ENCODE measurements around the gene TBC1D10A. TPM values are rescaled to one million over a fixed set of nuclear protein-coding genes. Genes with fewer than 3 reads are reported as not detected.

Gene TBC1D10A, protein sequence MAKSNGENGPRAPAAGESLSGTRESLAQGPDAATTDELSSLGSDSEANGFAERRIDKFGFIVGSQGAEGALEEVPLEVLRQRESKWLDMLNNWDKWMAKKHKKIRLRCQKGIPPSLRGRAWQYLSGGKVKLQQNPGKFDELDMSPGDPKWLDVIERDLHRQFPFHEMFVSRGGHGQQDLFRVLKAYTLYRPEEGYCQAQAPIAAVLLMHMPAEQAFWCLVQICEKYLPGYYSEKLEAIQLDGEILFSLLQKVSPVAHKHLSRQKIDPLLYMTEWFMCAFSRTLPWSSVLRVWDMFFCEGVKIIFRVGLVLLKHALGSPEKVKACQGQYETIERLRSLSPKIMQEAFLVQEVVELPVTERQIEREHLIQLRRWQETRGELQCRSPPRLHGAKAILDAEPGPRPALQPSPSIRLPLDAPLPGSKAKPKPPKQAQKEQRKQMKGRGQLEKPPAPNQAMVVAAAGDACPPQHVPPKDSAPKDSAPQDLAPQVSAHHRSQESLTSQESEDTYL
- 10 to 100 TPM; 32.0 to 41.2 TPM for total RNA-seq
- long read RNA-seq, transcript TBC1D10A-201 (9 exons, 2,077 nt) = major isoform, 44 of 55 reads
- long read RNA-seq, partial matches to known transcripts = 6 of 55 reads
- long read RNA-seq, other reads (novel, unspliced or antisense) = 3 of 55 reads

GRCh38 chr22:30326706-30327362 lies at the start of gene TBC1D10A:
TBC1D10A (minus strand) TSS chr22:30326941; CDS start chr22:30326881, 60 bp downstream.
- ATAC-seq (peak; percentile 81), DNase-seq (peak; percentile 94 to 95)
- intact Hi-C loops (cut with DNase I, micrococcal nuclease) = loop anchor here in 1 of 2 donors (2.0 kb wide), 1 partner anchor 38 kb away; the partner anchor contains the start of gene CASTOR1

DNA sequence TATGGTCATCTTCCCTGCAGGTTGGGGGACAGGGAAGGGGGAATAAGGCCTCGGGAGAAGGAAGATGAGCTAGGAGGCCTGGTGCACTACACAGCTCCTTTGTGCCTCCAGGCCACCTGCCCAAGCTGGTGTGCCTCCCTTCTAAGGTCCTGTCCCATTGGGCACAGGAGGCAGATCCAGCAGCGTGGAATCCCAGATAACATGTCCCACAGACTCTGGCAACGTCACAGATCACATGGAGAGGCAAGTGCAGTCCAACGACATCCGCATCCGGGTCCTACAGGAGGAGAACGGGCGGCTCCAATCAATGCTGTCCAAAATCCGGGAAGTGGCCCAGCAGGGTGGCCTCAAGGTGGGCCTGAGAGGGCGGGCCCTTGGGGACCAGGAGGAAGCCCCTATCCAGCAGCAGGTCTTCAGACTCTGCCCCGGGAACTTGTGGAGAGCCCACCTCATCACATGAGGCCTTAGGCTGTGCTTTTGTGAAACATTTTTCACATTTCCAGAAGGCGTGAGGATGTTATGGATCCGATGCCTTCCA lies 48.6 kb upstream of the TBC1D10A start:
- ATAC-seq = no peak
- intact Hi-C loops (cut with DNase I, micrococcal nuclease) = no loop called here

DNA sequence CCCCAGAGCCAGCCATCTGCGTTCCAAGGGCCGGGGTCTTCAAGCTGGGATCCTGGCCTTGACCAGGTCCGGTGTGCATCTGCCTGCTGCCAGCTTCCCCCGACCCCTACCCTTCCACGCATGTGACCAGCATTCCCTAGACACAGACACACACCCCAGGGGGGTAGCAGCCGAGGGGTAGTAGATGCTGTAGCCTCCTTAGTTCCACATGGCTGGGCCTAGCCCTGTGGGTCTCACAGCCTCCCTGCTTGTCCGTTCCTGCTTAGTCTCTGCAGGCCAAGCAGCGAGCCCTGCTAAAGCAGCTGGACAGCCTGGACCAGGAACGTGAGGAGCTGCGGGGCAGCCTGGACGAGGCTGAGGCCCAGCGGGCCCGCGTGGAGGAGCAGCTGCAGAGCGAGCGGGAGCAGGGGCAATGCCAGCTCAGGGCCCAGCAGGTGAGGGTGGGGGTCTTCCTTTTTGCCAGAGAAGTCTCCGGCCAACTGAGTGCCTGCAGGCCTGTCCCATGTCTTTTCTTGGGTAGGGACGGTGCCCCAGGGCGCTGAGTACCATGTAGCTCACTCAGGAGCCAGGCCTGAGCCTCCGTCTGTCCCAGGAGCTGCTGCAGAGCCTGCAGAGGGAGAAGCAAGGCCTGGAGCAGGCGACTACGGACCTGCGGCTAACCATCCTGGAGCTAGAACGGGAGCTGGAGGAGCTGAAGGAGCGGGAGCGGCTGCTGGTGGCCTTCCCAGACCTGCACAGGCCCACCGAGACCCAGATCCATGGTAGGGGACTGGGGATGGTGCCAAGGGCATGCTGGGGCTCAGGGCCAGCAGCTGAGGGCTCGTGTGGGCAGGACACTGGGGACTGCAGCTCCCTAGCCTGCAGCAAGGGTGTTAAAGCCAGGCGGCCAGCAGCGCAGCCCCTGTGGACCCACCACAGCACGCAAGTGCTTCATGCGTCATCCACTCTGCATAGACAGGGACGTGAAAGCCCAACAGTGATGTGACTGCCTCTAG lies 46.9 kb upstream of the TBC1D10A start:
- intact Hi-C loops (cut with DNase I, micrococcal nuclease) = no loop called here
- DNase-seq (no peak), ATAC-seq (no peak)

More for the DNA sequence above, 48.6 kb upstream of the TBC1D10A start:
- DNase-seq = no peak

DNA sequence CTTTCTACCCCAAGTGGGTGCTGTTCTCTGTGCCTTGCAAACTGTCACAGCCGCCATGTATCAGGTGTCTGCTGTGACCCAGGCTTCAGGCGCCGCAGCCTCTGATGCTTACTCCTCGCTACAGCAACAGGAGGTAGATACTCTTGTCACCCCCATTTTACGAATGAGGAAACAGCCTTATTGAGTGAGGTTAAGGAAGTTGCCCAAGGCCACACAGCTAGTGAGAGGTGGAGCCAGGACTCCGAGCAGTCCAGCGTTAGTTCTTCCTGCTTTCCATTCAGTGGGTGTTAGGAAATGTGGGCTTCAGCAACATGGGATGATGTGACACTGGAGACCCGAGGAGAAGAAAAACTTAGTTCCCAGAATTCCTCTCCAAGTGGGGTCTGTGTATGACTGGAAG lies 46.2 kb upstream of the TBC1D10A start:
- intact Hi-C loops (cut with DNase I, micrococcal nuclease) = no loop called here

DNA sequence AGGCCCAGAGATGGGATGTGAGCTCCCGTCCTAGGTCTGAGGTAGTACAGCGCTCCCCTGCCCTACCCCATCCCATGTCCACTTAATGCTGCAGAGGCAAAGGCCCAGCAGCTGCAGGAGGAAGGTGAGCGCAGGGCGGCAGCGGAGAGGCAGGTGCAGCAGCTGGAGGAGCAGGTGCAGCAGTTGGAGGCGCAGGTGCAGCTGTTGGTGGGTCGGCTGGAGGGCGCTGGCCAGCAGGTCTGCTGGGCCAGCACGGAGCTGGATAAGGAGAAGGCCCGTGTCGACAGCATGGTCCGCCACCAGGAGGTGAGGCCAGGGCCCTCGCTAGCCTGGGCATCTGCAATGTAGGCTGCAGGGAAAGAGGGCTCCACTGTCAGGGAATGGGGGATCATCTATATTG lies 45.2 kb upstream of the TBC1D10A start:
- intact Hi-C loops (cut with DNase I, micrococcal nuclease) = no loop called here
- DNase-seq (no peak), ATAC-seq (peak; percentile 11)

More for the DNA sequence above, 46.2 kb upstream of the TBC1D10A start:
- DNase-seq (no peak), ATAC-seq (peak; percentile 45)

- ATAC-seq (no peak), DNase-seq (no peak)
- intact Hi-C loops (cut with DNase I, micrococcal nuclease) = no loop called here
Measured at GRCh38 chr22:30371321-30371720, 44.6 kb upstream of the TBC1D10A start.

DNA sequence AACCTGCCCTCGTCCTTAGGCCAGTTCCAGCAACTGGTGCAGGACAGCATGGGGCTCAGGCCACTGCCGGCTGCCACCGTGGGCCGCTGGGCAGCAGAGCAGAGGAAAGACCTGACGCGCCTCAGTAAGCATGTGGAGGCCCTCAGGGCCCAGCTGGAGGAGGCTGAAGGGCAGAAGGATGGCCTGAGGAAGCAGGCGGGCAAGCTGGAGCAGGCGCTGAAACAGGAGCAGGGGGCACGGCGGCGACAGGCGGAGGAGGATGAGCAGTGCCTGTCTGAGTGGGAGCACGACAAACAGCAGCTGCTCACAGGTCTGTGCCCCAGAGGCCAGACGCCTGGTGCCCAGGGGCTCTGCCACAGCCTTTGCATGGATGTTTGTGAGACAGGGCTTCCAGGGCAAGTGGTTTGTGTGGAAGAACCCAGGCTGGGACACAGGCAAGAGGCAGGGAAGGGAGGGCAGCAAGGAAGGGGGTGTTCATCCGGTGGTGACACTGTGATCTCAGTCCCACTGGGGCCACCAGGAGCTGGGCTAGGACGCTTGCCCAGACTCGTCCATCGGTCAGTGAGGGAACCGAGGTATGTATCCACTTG lies 44.0 kb upstream of the TBC1D10A start:
- intact Hi-C loops (cut with DNase I, micrococcal nuclease) = no loop called here
- ATAC-seq (no peak), DNase-seq (no peak)

GRCh38 chr22:30368420-30368819 lies 41.7 kb upstream of the TBC1D10A start:
- ATAC-seq = no peak
- intact Hi-C loops (cut with DNase I, micrococcal nuclease) = no loop called here
- DNase-seq = no peak

GRCh38 chr22:30365891-30366290 lies 39.1 kb upstream of the TBC1D10A start:
- intact Hi-C loops (cut with DNase I, micrococcal nuclease) = no loop called here
- DNase-seq (no peak), ATAC-seq (no peak)

GRCh38 chr22:30362651-30363281 lies 36.0 kb upstream of the TBC1D10A start:
- ATAC-seq (no peak), DNase-seq (no peak)
- intact Hi-C loops (cut with DNase I, micrococcal nuclease) = no loop called here

DNA sequence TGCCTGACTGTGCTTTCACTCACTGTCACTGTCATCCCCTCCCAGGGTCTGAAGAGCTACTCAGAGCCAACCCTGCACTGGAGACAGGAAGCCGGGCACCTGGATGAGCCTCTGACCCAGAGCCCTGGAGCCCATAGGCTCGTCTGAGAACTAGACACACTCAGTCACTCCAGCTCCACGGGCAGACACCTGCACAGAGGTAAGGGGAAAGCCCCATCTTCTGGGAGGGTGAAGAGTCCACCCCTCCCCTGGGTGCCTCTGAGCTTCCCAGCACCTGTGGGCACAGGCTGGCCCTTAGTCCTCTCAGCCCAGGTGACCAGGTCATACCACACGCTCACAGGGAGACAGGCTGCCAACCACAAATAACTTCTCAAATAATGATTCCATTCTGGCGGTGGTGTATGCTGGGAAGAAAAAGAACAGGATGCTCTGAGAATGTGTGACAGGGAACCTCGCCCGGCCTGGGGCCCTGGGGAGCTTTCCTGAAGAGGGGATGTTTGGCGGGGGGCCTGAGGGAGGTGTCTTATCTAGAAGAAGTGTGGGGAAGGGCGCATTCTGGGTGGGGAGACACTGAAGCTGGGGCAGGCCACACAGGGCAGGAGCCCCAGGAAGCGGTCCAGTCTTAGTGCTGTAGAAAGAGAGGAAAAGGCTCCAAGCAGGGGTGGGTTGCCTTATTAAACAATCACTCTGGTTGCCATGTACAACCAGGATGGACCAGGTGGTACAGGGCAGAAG lies 35.3 kb upstream of the TBC1D10A start:
- ATAC-seq = no peak
- intact Hi-C loops (cut with DNase I, micrococcal nuclease) = no loop called here
- no peak for DNase-seq

- intact Hi-C loops (cut with DNase I, micrococcal nuclease) = loop anchor here in 1 of 2 donors (2.0 kb wide), 1 partner anchor 70 kb away; the partner anchor contains the start of gene CASTOR1
- ATAC-seq = no peak
- no peak for DNase-seq
Measured at GRCh38 chr22:30358541-30358940, 31.8 kb upstream of the TBC1D10A start.

DNA sequence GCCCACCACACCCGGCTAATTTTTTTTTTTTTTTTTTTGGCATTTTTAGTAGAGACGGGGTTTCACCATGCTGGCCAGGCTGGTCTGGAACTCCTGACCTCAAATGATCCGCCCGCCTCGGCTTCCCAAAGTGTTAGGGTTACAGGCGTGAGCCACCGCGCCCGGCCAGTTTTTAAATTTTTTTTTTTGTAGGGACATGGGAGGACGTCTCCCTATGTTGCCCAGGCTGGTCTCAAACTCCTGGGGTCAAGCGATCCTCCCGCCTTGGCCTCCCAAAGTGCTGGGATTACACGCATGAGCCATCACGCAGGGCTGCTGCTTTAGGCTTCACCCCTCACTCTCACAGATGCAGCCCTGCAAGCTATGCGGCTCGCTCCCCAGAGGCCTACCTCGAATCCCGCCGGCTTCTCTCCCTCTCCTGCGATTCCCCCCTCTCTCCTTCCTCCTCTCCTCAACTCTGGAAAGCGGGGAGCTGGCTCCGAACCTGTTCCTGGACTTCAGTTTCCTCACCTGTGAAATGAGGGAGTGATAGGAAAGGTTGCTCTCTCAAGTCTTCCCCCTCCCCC lies 31.0 kb upstream of the TBC1D10A start:
- intact Hi-C loops (cut with DNase I, micrococcal nuclease) = loop anchor here in 1 of 2 donors (2.0 kb wide), 1 partner anchor 69 kb away; the partner anchor contains the start of gene CASTOR1
- ATAC-seq = no peak
- DNase-seq = no peak

- intact Hi-C loops (cut with DNase I, micrococcal nuclease) = no loop called here
- no peak for DNase-seq
- ATAC-seq = no peak
Measured at GRCh38 chr22:30357236-30357570, 30.5 kb upstream of the TBC1D10A start.

DNA sequence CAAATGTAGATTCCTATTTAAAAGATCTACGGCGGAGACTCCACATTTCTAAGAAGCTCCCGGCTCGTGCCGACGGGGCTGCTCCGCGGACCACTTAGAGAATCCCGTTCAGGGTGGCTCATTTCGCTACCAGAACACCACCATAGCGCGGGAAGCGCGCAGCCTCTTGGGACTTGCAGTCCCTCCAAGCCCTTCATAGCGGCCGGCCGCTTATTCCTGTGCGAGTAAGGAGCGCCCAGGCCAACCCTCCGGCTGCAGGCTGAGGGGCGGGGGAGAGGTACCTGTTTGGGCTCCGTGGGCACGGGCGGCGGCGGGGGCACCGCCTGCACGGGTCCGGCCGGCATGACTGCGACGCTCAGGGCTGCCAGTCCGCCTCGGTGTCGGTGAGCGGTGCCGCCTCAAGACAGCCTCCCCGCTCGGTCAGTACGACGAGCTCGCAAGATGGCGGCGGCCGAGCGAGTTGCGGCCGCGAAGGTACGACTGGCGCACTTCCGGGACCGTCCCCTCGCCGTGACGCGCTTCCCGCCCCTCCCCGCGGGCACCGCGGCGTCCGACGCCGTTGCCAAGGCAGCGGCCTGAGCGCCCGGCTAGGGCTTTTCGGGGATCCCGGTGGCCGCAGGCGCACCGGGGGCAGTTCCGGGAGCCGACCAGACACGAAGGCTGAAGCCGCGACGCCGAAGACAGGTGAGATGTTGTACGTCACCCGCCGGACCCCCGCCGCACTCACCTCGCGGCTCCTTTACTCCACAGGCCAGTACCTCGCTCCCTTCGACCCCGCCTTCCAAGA lies 29.9 kb upstream of the TBC1D10A start, which contains the start of the genes CCDC157 and SF3A1:
TSS of gene CCDC157 (plus strand) at position 559 of the 787 bp plus-strand sequence. CDS start 8,994 bp downstream, outside the sequence.
TSS of gene SF3A1 (minus strand) at position 446 of the 787 bp plus-strand sequence. CDS start at position 344, 102 bp downstream.
- DNase-seq (peak; percentile 89 to 92), ATAC-seq (peak; percentile 98)
- intact Hi-C loops (cut with DNase I, micrococcal nuclease) = no loop called here
